SK-N-MC (cell line): Measurements from ENCODE around the gene SERTM1.

Experiments used
- DNase-seq: peaks from one replicate; pipeline ENCODE4 v3.0.0-alpha.2; 2011; ENCODE audit warnings: low read depth, low spot score
- H3K27ac ChIP-seq: fragments of 200-600 bp; sonication (generic); 2 replicates; pipeline ENCODE4 v1.5.1; 2016; ENCODE audit warnings: mixed run types
- H3K36me3 ChIP-seq: fragments of 200-600 bp; sonication (generic); 2 replicates; pipeline ENCODE4 v1.6.1; 2017; ENCODE audit warnings: antibody characterized with exemption, low read length, mixed read lengths; ENCODE audit not compliant: insufficient read depth
- H3K4me3 ChIP-seq: fragments of 200-600 bp; sonication (generic); 2 replicates; pipeline ENCODE4 v1.5.1; 2016
- H3K9ac ChIP-seq: fragments of 200-600 bp; sonication (generic); 2 replicates; pipeline ENCODE4 v1.8.0; 2017; ENCODE audit warnings: mixed run types, mixed read lengths; ENCODE audit not compliant: insufficient read length
- H3K9me3 ChIP-seq: fragments of 200-600 bp; sonication (generic); 2 replicates; pipeline ENCODE4 v1.6.1; 2017; ENCODE audit warnings: low read depth, mild to moderate bottlenecking, antibody characterized with exemption, low read length, moderate library complexity, mixed read lengths
- EZH2 ChIP-seq: fragments of 200-600 bp; sonication (generic); IDR thresholded peaks from one replicate; pipeline ENCODE4 v1.6.1; 2017; ENCODE audit warnings: antibody characterized with exemption
- FOXP2 ChIP-seq: optimal IDR thresholded peaks from 2 replicates; pipeline ENCODE3; 2011; ENCODE audit warnings: mild to moderate bottlenecking, moderate library complexity; ENCODE audit not compliant: insufficient read depth; ENCODE audit errors: extremely low read length, control extremely low read depth
- POLR2AphosphoS5 ChIP-seq: IDR thresholded peaks from 2 replicates; pipeline ENCODE4 v1.6.1; 2012; ENCODE audit warnings: mild to moderate bottlenecking, low read depth, low read length, borderline replicate concordance

The SERTM1 gene

DNA sequence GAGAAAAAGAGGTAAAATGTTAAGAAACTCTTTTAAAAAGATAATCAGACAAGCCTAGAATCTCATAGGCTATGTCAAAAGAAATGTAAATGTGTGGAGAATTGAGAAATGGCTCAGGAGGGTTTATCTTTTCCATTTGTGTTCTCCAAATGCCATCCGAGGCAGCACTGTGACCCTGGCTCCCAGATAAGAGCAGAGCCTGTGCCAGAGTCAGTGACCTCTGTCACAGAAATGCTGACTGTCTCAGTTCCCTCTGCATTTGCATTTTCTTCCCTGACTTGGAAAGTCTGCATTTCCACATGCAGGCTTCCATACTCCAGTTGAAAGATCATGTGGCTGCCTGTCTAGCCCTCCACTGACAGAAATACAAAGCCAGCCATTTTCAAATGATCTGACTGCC, 42.0 kb downstream of the SERTM1 start:
- H3K9me3 ChIP-seq, result no peaks in the 10 kb centered on the region; the same call in 1 of the 2 replicates
- no peak overlapping the region for H3K27ac ChIP-seq
- no peak for DNase-seq
- TF ChIP-seq EZH2 (no peak), POLR2AphosphoS5 (no peak), FOXP2 (no peak)
- no peaks in the 10 kb centered on the region for H3K36me3 ChIP-seq
- no peak overlapping the region for H3K4me3 ChIP-seq
- no peak overlapping the region for H3K9ac ChIP-seq

- H3K9me3 ChIP-seq, result no peaks in the 10 kb centered on the region; the same call in 1 of the 2 replicates
- H3K27ac ChIP-seq, result no peak overlapping the region; the same call in 1 of the 2 replicates
- H3K9ac ChIP-seq, result no peak overlapping the region
- no peak for TF ChIP-seq POLR2AphosphoS5
- TF ChIP-seq EZH2, result no peak
- TF ChIP-seq FOXP2, result no peak
- no peaks in the 10 kb centered on the region for H3K36me3 ChIP-seq
- DNase-seq, result no peak
- H3K4me3 ChIP-seq, result no peak overlapping the region
These were observed 43.2 kb downstream of the SERTM1 start for GRCh38 chr13:36717017-36717416.

GRCh38 chr13:36717966-36718545, 44.2 kb downstream of the SERTM1 start:
- Histone ChIP-seq H3K27ac (peak overlapping the region; percentile 37; the same call in 1 of the 2 replicates), H3K9ac (no peak overlapping the region), H3K4me3 (no peak overlapping the region), H3K36me3 (no peaks in the 10 kb centered on the region), H3K9me3 (no peaks in the 10 kb centered on the region)
- DNase-seq, result no peak
- TF ChIP-seq FOXP2, result no peak
- no peak for TF ChIP-seq POLR2AphosphoS5
- TF ChIP-seq EZH2, result no peak

- no peaks in the 10 kb centered on the region for H3K36me3 ChIP-seq
- TF ChIP-seq EZH2 (no peak), POLR2AphosphoS5 (no peak), FOXP2 (no peak)
- DNase-seq, result no peak
- H3K27ac ChIP-seq, result no peak overlapping the region
- H3K4me3 ChIP-seq, result no peak overlapping the region
- H3K9ac ChIP-seq, result no peak overlapping the region
- H3K9me3 ChIP-seq, result no peaks in the 10 kb centered on the region
These were observed 44.9 kb downstream of the SERTM1 start for GRCh38 chr13:36718686-36719085.

GRCh38 chr13:36724141-36724540, 50.3 kb downstream of the SERTM1 start:
- Histone ChIP-seq H3K27ac (no peak overlapping the region), H3K9me3 (no peaks in the 10 kb centered on the region), H3K36me3 (no peaks in the 10 kb centered on the region), H3K4me3 (no peak overlapping the region), H3K9ac (no peak overlapping the region)
- TF ChIP-seq FOXP2, result no peak
- no peak for TF ChIP-seq POLR2AphosphoS5
- DNase-seq, result no peak

DNA sequence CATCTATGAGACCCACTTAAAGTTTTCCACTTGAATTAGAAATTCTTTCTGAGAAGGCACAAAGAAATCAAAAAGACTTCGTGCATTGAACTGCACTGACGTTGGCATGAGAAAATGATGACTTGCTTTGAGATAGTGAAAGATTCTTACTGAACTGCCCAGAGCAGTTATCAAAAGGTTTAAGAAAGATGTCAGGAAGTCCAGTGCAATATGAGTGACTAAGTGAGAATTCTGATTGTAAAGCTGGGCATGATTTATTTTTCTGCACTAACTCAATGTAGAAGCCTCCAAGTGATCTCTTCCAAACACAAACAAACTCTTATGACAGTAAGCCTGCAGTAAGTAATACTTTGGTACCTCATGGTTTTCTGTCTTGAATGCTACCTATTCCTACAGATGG, 52.1 kb downstream of the SERTM1 start:
- Histone ChIP-seq H3K27ac (no peak overlapping the region), H3K9me3 (no peaks in the 10 kb centered on the region)
- TF ChIP-seq EZH2 (no peak), POLR2AphosphoS5 (no peak), FOXP2 (no peak)

GRCh38 chr13:36728006-36728405, 54.2 kb downstream of the SERTM1 start:
- Histone ChIP-seq H3K9me3 (no peaks in the 10 kb centered on the region), H3K36me3 (no peaks in the 10 kb centered on the region), H3K27ac (no peak overlapping the region), H3K4me3 (no peak overlapping the region), H3K9ac (no peak overlapping the region)
- TF ChIP-seq FOXP2 (no peak), POLR2AphosphoS5 (no peak), EZH2 (no peak)
- DNase-seq, result no peak

More for the DNA sequence above, 52.1 kb downstream of the SERTM1 start:
- no peak for DNase-seq
- Histone ChIP-seq H3K36me3 (no peaks in the 10 kb centered on the region), H3K4me3 (no peak overlapping the region), H3K9ac (no peak overlapping the region)

- peak overlapping the region; percentile 50 for H3K4me3 ChIP-seq
- TF ChIP-seq FOXP2 (no peak), POLR2AphosphoS5 (no peak), EZH2 (no peak)
- DNase-seq, result peak; percentile 75
- peak overlapping the region; percentile 80 for H3K27ac ChIP-seq
- peak overlapping the region; percentile 41 for H3K9ac ChIP-seq
- H3K9me3 ChIP-seq, result no peaks in the 10 kb centered on the region
- H3K36me3 ChIP-seq, result no peaks in the 10 kb centered on the region
These were observed 62.4 kb downstream of the SERTM1 start for GRCh38 chr13:36736119-36736726.
